GM19043 (cell line): ENCODE data around the gene WDR70.
A peak's percentile ranks its signal among the peaks of the same experiment; 100 is the strongest.

Experiments used
- ATAC-seq: cut with Tn5 transposase; IDR thresholded peaks from one replicate; pipeline ENCODE4 v1.9.1; 2021; ENCODE audit warnings: low read depth; ENCODE audit not compliant: unreplicated experiment

The WDR70 gene

DNA sequence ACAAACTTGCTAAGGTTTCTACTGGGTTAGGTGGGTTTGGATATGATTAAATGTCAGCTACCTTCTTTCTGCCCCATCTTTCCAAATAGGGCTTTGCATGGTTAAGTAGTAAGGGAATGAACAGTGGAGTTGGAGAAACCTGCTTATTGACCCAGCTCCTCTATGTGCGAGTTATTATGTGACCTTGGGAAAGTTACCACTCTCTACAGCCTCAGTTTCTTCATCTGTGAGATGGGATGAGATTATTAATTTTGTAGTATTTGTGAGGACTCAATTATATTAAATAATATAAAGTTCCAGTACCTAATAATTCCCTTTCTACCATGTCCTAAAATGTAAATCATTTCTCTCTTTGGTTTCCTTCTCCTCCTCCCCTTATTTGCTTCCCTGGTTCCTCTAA, 337.3 kb downstream of the WDR70 start:
- ATAC-seq: no peak

DNA sequence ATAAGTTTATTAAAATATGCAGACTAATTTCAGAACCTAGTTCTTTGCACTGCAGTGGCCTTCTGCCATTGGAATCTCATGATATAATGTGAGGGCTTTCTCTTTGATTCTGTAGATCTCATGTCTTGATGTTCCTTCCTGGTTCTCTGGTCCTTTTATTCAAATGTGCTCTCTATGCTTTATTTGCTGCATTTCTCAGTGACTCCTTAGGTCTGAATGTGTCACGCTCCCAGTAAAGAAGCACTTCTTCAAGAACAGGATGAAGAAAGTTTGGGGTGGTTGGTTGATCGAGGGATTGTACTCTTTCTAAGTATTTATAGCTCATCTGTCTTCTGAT, 338.1 kb downstream of the WDR70 start:
- ATAC-seq: no peak

DNA sequence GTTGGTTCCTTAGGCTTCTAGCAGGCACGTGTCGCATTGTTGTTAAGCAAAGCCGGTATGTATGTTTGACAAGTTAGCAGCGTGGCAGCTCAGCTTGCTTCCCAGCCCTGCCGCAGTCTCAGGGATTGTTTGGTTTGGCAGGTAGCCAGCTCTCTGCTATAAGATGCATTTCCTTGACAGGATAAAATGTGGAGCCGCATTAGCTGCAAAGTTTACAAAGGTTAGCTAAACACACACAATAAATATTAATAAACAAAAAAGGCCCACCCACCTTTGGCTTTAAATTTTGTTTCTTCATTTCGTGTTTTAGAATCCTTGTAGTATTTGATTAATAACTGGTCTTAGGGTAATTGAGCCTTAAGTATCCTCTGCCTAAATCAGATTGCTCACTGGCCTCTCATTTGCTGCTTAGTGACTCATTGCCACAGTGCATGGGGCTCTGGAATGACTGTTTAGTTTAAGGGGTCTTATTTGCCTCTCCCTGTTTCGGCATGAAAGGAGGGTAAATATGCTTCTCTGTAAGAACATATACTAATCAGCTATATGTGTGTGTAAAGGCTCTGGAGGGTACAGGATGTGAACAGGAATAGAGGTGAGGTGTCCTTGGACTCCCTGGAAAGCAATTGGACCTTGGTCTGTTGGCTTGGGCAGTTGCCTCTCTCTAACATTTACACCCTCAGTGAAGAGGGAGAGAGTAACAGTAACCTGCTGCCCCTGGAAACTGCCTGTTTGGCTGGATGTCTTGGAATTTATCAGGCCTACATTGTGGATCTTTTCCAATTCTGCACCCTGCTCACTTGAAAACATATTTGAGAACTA, 338.7 kb downstream of the WDR70 start:
- no peak for ATAC-seq

DNA sequence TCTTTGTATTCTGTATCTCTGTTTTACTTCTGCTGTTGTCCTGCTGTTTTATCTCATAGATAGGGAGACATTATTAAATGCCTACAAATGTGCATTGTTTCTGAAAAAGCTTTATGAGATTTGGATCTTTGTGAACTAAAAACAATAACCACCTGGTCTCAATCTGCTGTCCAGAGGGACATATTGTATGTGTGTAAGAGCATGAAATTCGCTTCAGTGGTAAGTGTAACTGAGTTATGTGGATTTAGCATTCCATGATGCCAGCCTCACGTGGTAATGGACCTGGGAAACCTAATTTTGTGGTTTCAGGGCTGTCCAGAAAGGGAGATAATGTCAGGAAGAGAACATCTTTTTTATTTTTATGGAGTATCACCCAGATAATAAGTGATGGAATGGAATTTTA, 341.4 kb downstream of the WDR70 start:
- ATAC-seq: no peak

DNA sequence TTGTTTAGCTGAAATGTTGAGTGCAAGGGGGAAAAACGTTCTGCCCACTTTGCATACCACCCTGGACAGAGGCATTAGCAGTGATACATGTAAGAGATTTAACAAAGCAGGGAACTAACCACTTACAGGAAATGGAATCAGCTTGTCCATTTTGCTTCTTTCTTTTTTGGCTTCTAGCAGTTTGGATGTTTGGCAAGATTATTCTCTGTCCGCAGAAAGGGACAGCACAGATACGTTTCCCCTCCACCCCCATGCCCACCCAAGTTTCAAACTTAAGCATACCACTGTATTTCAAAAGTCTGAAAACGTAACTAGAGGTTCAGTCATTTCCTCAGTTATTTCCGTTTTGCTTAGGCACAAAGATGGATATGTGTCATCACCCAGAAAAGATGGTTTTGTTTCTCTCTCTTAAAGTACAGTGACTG, 342.3 kb downstream of the WDR70 start:
- ATAC-seq: peak; percentile 52

DNA sequence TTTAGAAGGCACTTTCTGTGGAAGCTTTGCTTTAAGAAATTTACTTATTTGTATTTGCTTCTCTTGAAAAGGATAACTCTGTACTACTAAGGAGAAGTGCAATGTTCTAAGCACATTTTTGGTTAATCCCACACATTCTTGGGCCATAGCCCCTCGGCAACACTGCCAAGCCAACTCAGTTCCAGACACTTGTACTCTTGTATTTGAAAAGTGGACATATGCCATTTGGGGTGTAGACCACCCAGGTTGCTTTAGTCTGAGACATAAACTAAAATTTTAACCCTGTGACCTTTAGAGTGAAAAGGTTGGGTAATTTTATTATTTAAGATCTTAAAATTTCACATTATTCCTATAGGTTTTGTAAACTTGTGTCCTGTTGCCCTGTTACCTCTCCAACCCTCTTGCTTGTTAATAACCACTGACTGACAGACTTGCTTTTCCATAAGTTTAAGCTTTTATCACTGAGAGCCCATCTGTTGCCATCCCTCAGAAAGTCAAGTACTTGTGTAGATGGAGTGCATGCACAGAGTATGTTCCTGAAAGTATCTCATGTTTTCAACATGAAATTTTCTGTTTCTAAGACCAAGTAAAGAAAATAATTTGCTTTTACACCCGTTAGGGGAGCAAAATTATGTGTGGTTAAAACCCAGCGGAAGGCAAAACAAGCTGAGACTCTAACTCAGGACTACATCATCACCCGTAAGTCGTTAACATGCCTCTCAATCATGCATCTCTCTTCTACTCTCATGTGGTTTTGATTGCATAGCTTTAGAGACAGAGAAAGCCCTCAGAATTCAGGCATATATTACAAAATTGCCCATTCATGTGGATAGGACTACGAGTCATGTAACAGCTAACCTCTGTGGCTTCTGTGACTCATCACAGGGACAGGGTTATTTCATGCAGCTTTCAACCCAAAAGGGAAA, 343.4 kb downstream of the WDR70 start:
- peak; percentile 60 for ATAC-seq

DNA sequence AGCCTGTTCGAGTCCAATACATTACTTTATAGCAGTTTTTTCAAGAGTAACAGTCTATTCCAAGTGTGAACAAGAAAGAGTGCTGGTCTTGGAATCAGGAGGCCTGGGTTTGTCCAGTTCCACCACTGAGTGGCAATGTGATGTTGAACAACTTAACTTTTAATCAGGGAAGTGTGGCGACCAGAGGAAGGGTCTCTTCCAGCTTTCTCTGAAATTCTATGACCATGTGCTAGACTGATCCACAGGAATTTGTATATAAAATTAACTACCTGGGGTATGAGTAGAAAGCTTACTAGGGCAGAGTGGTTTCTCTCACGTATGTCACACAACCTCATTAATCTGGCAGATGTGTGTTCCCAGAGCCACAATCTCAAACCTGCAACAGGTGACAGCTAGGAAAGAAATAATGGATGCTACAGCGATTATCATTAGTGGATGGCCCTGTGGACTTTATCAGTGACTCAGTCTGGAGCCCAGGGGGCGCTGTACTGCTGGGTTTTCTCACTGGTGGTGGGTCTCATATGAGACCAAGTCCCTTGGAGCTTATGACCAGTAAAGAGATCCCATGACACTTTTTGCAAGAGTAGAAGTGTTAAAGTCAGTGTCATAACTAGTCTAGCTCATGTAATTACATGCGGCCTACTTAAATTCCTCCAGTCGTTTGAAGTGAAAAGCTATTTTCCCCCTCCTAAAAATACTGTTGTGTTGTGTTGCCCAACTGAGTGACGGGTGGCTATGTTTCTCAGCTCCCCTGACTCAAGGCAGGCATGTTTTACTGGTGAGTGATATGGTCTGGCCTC, 344.2 kb downstream of the WDR70 start:
- no peak for ATAC-seq

DNA sequence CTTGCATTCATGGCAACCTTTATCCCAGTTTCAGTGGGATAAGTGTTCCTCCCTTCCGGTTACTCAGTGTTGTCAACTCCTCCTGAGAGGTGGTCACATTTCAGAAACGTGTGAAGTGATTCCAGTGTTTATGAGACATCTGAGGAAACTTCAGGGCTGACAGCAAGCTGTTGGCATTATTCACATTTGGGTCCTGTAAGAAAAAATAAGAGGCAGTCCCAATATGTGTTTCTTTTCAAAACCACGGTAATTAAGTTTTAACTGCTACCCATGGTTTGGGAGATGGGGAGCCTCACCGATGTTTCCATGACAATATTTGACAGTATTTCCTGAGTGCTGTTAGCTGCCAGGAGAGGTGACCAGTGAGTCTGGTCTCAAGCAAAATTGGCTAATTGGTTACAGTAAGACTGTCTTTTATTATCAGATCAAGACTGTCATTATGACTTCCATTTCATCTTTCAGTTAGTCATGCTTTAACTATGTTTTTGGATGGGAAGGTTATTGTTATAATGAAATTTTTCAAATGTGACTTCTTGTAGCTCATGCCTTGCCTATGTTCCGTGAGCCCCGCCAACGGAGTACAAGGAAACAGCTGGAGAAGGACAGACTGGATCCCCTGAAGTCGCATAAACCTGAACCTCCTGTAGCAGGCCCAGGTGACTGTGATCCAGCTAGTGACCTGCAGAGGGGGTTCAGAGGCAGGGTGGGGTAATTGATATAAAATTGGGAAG, 345.4 kb downstream of the WDR70 start:
- ATAC-seq: no peak

DNA sequence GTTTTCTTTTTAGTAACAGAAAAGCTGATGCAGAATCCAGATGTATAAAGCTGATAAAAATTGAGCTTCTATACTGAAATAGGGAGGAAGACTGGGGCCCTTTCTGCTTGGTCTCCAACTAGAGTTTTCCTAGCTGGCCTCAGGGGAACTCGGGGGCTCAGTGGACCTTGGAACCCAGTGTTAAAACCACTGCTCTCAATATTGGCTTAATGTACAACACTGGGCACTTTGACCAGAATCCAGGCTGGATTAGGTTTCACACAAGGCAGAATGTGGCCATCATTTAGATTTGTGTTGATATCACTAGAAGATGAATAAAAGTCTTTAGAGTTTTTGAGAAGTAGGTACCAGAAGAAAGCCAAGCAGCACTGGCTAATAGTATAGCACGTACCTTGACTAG, 346.1 kb downstream of the WDR70 start:
- no peak for ATAC-seq

DNA sequence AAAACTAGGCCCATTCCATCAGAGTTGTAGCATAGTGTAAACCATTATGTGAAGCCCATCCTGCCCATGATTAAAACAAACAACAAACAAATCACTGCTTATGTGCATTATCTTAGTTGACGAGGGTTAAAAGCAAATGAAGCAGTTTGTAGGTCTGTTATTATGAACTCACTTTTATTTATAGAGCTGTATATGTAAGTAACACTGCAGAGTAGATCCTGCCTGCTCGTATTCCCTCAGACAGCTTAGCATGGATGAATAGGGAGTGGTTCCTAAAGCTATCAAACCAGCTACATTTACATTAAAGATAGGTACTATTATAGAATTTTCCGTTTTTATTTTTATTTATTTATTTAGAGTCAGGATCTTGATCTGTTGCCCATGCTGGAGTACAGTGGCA, 348.1 kb downstream of the WDR70 start:
- ATAC-seq: no peak

DNA sequence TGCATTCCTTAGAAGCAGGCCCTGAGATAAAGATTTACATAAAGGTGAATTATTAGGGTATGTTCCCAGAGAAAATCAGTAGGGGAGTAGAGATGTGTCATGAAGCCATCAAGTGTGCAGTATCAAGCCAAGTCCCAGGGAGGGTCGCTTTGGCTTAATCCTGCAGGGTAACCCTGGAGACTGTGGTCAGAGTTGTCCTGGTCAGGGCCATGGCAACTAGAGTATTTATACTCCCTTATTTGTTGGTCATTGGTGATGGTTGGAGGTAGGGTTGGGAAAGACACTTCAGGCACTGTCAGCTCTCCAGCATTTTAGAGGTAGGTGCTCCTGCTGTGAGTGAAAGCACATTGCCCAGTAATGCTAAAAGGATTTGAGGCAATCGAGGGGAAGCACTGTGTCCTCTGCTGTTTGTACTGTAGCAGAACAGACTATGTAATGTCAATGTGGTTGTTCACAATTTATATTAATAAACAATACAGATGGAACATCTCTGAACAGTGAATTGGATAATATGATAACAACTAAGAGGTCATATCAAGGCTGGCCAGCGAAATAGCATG, 351.9 kb downstream of the WDR70 start:
- ATAC-seq: no peak

DNA sequence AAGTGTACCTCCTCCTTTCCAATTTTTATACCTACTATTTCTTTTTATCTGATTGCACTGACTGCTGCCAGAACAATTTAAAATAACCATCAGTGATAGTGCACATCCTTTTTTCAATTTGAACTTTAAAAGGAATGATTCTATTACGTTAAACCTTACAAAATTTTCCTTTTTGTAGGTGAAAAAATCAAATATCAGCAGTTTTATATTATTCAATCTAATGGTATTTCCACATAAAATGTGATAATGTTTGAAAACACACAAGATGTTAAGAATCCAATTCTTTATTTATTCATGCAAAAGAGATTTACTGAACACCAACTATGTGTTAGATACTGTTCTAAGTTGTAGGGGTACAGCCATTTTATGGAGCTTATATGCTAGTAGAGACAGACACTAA, 355.0 kb downstream of the WDR70 start:
- ATAC-seq: no peak

DNA sequence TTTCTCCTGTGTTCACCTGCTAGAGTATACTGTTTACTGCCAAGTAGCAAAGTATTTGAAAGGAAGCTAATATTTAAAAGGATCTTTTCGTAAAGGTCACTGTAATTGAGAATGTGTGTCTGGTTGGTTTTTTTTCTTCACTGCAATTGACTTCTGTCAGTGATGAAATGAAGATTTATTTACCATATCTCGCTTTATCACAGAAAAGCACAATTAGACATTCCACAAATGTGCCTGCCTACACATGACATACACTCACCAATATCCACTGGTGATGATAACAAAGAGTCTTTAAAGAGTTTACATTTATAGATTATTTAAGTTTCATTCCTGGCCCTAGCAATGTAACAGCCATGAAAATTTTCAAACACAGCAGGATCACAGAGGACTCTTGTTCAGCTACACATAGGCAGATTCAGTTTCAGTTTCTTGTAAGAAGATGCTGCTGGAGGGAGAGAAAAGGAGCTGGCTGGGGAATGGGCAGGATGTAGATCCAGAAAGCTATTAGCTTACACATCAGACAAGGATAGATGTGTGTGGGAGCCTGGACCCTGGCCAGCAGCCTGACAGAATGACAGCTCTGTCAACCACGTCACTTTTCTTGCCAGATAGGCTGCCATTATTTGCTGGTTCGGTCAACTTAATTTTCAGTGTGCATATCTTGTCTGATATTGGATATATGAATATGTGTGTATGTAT, 356.7 kb downstream of the WDR70 start:
- no peak for ATAC-seq

DNA sequence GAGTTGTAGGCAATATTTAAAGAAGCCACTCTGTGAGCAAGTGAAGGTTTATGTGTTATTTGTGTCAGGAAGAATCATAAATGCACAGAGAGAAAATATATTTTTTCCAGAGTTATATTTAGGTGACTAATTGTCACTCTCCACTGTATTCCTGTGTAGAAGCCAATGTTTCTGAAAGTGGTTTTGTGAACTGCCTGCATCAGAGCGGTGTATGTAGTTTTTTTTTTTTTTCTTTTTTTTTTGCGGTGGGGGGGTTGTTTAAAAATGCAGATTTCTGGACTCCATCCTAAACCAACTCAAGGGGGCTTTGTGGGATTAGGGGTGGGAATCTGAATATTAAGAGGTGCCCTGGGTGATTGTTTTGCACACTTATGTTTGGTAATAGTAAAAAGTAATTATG, 357.3 kb downstream of the WDR70 start:
- no peak for ATAC-seq

DNA sequence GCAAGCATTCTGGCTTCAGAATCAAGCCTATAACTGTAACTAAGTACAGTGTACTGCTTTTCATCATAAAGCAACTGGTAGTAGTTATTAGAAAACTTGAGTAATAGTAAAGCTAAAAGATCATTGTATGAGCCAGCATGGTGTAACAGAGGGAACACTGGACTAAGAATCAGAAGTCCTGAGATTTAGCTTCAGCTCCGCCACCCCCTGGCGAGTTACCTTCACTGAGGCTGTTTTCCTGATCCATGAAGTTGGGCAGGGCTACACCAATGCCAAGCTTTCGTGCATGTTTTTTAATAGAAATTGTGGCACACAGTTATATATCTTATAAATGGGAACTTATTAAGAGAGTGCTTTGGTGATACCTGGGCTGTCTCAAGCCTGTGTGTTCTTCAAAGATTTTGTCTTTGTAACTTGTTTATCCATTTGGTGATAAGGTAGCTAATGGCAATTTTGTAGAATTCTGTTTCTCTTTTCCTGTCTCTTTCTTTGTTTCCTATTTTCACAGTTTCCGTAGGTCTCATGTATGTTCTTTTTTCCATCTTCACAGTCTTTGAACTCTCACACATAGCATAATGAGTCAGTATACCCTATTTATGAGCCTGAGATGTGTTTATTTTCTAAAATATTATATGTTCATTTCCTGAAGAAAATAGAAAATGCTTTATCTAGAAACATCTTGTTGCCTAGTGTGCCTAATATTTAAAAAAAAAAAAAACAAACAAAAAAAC, 358.4 kb downstream of the WDR70 start:
- ATAC-seq: no peak

DNA sequence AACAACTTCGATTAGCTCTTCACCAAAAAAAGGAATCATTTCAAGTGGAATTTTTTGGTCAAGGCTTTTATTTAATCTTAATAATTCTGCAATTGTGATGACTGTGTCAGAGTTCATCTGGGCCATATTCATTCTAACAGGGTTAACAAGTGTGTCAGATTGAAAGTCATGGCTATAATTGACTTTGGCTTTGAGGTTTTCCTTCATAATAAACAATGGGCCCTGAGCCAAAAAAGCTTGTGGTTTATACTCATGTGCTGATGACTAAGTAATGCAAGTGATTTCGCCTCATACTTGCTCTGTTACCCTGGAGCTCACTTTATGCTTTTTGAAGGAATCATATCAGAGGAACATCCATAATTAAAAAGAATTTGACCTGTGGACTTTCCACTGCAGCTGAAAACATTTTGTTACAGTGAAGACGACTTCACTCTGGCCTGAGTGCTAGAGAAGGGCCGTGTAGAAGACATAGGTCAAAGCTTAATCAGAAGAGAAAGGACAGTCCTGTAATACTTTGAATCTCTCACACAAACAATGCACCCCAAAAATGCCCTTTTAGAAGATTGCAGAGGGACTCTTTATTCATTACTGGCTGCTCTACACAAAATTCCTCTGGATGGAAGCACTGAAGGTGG, 359.1 kb downstream of the WDR70 start:
- ATAC-seq: peak; percentile 77

DNA sequence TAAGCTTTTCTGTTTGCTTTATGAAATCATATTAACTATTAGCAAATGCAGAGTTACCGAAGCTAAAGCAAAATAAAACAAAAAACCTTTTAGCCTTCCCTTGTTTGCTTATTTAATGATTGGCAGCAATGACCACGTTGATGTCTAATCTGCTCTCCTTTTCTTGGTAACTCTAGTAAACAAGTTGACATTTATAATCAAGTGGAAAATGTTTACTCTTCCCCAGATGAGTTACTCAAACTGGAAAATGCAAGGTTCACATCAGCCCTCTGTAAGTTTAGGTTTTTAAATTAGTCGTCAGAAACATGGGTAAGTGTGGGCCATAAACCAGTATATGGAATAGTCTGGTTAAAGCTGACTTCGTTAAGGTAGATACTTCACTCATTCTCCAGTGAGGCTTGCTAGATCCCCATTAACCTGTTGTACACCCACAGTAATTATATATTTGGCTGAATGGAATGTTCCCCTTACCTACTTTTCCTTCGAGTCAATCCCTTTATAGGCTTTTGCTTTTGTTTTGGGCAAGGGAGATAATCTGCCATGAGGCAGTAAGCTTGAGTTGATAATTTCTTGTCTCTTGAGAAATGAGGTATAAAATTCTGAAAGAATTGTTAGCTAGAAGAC, 359.9 kb downstream of the WDR70 start:
- ATAC-seq: no peak

DNA sequence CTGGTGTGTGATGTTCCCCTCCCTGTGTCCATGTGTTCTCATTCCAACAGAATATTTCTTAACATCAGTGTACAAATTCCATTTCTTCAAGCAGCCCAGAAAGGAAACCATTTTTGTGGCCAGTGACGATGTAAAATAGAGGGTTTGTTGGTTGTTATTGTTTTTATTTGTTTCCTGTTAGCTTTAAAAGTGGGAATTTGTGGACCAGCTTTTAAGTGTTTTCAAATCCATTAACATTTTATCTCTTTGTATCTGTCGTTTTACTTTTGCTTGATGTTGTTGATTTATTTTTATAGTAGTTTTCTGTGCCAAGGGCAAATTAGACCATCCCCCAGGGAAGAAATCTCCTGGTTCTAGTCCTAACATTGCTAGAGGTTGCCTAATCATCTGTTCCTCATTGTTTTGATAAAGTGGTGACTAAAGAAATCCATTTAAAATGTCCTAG, 360.7 kb downstream of the WDR70 start:
- ATAC-seq: no peak
